Subcutaneous adipose tissue (tissue), 4 donors: Measurements from ENCODE around the gene APIP. TPM values are rescaled to one million over a fixed set of nuclear protein-coding genes. Genes with fewer than 3 reads are reported as not detected.

Experiments
- total RNA-seq, 4 donors: library from RNA; depleted of rRNA; stranded (reverse); fragments of >200 nt; gene quantifications; one replicate each; pipeline ENCODE4 v1.1.0, GENCODE V29; 2016
- TF ChIP-seq, protein P1 (sequence below): fragments of 450-650 bp; IDR thresholded peaks from one replicate; pipeline ENCODE4 v1.5.1; 2016; ENCODE audit warnings: low read depth, mild to moderate bottlenecking, control low read depth, antibody characterized with exemption, moderate library complexity

Gene APIP
- total RNA-seq, 4 donors from 2014 or later, result 36.9 to 62.8 (median 50.7) TPM

DNA sequence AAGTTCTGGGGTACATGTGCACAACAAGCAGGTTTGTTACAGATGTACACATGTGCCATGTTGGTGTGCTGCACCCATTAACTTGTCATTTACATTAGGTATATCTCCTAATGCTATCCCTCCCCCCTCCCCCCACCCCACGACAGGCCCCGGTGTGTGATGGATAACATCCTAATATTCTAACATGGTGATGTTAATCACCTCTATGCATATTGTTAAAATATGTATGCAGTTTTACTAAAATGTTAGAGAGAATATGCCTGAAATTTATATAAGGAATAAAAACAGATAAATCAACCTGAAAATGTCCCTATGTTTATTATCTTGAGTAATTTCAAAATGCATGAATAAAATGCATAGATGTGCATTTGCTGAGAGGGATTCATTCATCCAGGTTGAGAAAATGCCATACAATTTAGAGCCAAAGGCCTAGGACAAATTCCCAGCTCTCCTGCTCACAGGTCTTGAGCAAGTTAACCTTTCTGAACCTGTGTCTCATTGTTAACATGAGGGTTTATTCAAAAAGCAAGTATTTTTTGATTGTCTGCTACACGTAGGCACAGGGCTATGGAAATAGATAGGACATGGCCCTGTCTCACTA, 38.7 kb downstream of the APIP start:
- TF ChIP-seq, protein P1, sequence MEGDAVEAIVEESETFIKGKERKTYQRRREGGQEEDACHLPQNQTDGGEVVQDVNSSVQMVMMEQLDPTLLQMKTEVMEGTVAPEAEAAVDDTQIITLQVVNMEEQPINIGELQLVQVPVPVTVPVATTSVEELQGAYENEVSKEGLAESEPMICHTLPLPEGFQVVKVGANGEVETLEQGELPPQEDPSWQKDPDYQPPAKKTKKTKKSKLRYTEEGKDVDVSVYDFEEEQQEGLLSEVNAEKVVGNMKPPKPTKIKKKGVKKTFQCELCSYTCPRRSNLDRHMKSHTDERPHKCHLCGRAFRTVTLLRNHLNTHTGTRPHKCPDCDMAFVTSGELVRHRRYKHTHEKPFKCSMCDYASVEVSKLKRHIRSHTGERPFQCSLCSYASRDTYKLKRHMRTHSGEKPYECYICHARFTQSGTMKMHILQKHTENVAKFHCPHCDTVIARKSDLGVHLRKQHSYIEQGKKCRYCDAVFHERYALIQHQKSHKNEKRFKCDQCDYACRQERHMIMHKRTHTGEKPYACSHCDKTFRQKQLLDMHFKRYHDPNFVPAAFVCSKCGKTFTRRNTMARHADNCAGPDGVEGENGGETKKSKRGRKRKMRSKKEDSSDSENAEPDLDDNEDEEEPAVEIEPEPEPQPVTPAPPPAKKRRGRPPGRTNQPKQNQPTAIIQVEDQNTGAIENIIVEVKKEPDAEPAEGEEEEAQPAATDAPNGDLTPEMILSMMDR, result no peak

DNA sequence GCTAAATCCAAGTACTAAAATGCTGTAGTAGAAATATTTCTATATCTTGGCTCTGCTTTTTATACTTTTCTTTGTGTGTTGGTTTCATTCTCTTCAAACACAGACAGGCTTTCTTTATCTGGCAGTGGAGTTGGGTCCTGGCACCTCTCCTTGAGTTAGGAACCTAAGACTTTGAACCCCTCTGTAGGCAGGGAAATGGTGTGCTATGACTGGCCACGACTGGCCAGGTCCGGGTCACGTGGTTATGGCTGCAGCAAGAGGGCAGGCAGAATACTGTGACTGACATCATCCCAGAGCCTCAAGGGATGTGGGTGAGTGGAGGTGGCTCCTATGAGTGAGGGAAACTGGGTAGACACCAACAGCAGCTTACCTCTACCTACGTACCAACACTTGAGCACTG, 42.0 kb downstream of the APIP start:
- TF ChIP-seq, protein P1, result no peak

DNA sequence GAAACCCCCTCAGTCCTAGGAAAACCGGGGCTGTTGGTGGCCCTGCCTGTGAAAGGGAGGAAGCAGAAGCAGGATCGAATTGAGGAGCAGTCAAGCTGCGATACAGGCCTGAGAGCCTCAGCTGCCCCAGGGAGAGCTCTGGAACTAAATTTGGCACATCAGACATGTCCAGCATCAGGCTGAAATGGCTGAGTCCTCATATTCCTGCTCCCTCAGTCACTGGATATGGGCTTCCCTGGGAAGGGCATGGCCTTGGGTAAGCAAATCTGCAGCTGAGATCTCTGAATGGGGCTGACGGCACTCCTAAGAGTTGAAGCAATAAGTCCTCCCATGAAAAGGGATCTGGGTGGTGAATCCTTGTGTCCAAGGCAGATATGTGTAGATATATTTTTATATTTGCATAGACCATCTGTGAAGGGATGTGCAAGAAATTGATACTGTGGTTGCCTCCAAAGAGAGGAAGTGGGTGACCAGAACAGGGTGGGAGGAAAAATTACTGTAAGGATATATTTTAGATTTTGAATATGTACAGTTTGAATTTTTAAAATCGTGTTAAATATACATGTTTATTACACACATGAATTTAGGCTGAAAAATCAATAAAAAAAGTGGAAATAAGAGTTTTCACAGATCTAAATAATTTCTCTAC, 45.5 kb downstream of the APIP start:
- TF ChIP-seq, protein P1, result no peak

DNA sequence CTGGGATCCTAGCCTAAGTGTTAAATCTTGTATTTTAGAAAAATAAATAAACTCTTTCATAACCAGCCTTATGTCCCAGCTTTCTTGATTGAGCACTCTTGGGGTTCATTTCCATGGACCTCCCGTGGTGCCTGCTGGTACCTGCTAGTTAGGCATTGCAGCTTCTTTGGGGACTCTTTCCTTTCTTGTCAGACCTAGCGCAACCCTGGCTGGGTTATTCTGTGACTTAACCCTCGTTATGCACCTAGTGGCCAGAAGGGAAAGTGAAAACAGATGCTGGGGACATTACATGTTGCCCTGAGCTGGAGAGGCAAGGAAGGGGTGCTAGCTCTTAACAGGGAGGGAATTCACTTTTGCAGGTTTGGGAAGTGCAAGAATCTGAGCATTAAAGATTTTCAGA, 46.8 kb downstream of the APIP start:
- TF ChIP-seq, protein P1, result no peak

DNA sequence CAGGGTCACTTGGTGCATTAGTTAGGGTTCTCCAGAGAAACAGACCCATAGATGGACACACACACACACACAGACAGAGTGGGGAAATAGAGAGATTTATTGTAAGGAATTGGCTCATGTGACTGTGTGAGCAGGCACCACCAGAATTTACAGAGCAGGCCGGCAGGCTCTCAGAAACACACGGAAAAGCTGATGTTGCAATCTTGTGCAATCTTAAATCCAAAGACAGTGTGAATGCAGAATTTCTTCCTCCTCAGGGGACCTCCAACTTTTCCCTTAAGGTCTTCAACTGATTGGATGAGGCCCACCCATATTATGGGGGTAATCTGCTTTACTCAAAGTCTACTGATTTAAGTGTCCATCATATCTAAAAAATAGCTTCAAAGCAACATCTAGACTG, 49.8 kb downstream of the APIP start:
- TF ChIP-seq, protein P1, result no peak

DNA sequence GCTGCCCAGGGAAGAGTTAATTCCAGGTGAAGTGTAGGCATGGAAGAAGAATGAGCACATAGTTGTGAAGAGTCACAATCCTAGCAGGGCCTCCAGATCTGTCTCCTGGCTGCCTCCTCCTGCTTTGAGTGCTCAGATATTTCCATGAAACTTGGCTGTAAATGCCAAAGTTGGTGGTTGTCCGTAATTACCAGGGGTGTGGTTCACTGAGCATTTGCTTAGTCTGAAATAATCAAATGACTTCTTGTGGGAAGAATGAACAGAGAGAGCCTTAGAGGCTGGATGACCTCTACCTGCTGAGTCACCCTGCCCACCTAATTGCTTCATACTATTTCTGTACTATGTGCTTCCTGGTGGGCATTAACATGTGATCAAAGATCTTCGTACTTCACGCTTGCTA, 50.9 kb downstream of the APIP start:
- TF ChIP-seq, protein P1, result no peak

DNA sequence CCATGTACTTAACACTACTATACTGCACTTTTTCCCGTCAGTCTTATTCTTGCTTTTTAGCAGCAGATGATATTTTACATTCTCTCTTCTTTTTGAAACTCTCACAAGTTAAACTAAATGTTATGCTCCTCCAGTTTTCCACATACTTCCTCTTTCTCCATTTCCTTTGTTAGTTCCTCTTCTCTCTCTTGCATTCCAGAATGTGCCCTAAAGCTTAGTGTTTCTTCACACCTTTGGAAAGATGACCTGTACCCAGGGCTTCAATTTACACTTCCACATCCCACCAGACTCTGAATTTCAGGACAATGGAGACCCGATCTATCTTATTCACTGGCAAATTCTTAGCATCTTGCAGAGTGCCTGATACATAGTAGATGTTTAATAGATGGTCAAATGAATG, 51.8 kb downstream of the APIP start:
- TF ChIP-seq, protein P1, result no peak
